Vagina (tissue), 2 donors: ENCODE results near the gene C1QTNF8. TPM values are rescaled to one million over a fixed set of nuclear protein-coding genes. Genes with fewer than 3 reads are reported as not detected.

Experiments
- DNase-seq, 2 donors: peaks; one replicate each; pipeline ENCODE4 v3.0.0-alpha.2; 2017; ENCODE audit errors: extremely low spot score in 2 of 2
- H3K27ac ChIP-seq: fragments of 200-600 bp; sonication (generic); one replicate; pipeline ENCODE4 v1.5.1; 2019
- H3K27me3 ChIP-seq: fragments of 200-600 bp; sonication (generic); one replicate; pipeline ENCODE4 v1.5.1; 2019
- H3K36me3 ChIP-seq, 2 donors: fragments of 200-600 bp; sonication (generic); one replicate each; pipeline ENCODE4 v1.5.1; 2017 to 2019
- H3K4me1 ChIP-seq: fragments of 200-600 bp; sonication (generic); one replicate; pipeline ENCODE4 v1.5.1; 2019
- H3K4me3 ChIP-seq, 2 donors: fragments of 200-600 bp; sonication (generic); 1 replicate in 1 of 2; 2 replicates in 1 of 2; pipeline ENCODE4 v1.5.1; 2016 to 2019
- H3K9me3 ChIP-seq: fragments of 200-600 bp; sonication (generic); one replicate; pipeline ENCODE4 v1.5.1; 2019
- CTCF ChIP-seq, 3 experiments: fragments of 450-650 bp in 2 of 3; fragments of 200-600 bp in 1 of 3; sonication (generic) in 1 of 3; IDR thresholded peaks; one replicate each; pipeline ENCODE4 v1.5.1; 2017 to 2019; ENCODE audit warnings: antibody characterized with exemption in 3 of 3, mild to moderate bottlenecking in 2 of 3, moderate library complexity in 2 of 3
- POLR2A ChIP-seq, 2 donors: fragments of 450-650 bp; IDR thresholded peaks; one replicate each; pipeline ENCODE4 v1.6.1; 2017; ENCODE audit warnings: antibody characterized with exemption in 2 of 2, mild to moderate bottlenecking in 2 of 2, moderate library complexity in 2 of 2
- POLR2AphosphoS5 ChIP-seq, 2 donors: sonication (generic); formaldehyde crosslinking; IDR thresholded peaks; one replicate each; pipeline ENCODE4 v1.9.0; 2017; ENCODE audit warnings: antibody characterized with exemption in 2 of 2, mild to moderate bottlenecking in 2 of 2, low read depth in 1 of 2; ENCODE audit not compliant: insufficient read depth in 1 of 2
- intact Hi-C: fragments of 100-400 bp; cut with DNase I; formaldehyde crosslinking; loops from one replicate; pipeline ENCODE4 v1.15.1; 2023
- total RNA-seq: library from RNA; depleted of rRNA; stranded (reverse); fragments of >200 nt; gene quantifications from one replicate; pipeline ENCODE4 v1.2.3, GENCODE V29; 2016

C1QTNF8 gene
- total RNA-seq, 1 donor from 2014 or later = not detected

GRCh38 chr16:1099189-1100083, 3.4 kb upstream of the C1QTNF8 start:
- H3K4me3 ChIP-seq = no peak overlapping the region
- intact Hi-C loops = no loop called here
- no peaks in the 10 kb centered on the region for H3K36me3 ChIP-seq
- no peak overlapping the region for H3K27ac ChIP-seq
- no peaks in the 10 kb centered on the region for H3K9me3 ChIP-seq
- TF ChIP-seq CTCF (IDR thresholded peaks at IDR 0.05) = no peak
- TF ChIP-seq POLR2AphosphoS5 (IDR thresholded peaks at IDR 0.05; ENCODE audit: insufficient read depth in 1 of 2, low read depth in 1 of 2) = no peak
- TF ChIP-seq POLR2A (IDR thresholded peaks at IDR 0.05) = no peak
- peaks cover 6% of the 10 kb centered on the region for H3K4me1 ChIP-seq
- no peaks in the 10 kb centered on the region for H3K27me3 ChIP-seq
- no peak for DNase-seq

DNA sequence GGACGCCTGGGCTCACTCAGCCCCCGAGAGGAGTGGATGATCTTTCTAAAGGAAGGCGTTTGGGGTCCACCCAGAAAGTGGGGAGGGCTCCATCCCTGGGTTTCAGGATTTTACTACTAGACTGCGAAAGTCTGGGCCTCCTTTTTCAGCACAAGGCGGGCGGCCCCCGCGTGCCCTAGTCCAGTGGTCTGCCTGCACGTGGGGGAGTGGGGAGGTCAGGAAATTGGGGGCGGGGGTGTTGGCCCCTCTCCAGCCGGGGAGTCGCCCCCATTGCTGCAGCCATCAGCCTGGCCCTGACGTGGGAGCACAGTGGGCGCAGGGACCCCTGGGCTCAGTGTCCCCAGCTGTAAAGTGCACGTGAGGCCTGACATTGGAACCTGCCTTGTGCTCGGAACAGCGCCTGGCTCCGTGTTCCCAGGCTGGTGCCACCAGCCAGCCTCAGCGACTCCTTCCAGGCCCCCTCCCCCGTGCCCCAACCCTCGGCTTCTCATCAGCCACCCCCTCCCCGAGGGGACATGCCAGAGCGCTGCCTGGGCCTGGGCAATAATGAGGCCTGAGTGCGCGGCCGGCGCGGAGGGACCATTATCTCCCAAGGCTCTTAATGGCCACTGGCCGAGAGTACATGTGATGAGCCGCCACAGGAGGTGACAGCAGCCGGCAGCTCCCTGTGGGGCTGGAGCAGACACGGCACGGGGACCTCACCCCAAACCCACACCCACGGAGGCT, 2.4 kb upstream of the C1QTNF8 start:
- H3K4me1 ChIP-seq = peaks cover 6% of the 10 kb centered on the region
- no peaks in the 10 kb centered on the region for H3K36me3 ChIP-seq
- H3K4me3 ChIP-seq = no peak overlapping the region
- no peaks in the 10 kb centered on the region for H3K9me3 ChIP-seq
- H3K27me3 ChIP-seq = no peaks in the 10 kb centered on the region
- TF ChIP-seq POLR2AphosphoS5 (IDR thresholded peaks at IDR 0.05; ENCODE audit: insufficient read depth in 1 of 2, low read depth in 1 of 2) = no peak
- no peak for TF ChIP-seq POLR2A (IDR thresholded peaks at IDR 0.05)
- TF ChIP-seq CTCF (IDR thresholded peaks at IDR 0.05) = no peak
- DNase-seq = no peak
- intact Hi-C loops = no loop called here
- H3K27ac ChIP-seq = no peak overlapping the region

GRCh38 chr16:1097800-1098199, 1.8 kb upstream of the C1QTNF8 start:
- Histone ChIP-seq H3K4me3 (no peak overlapping the region), H3K27ac (no peak overlapping the region), H3K9me3 (no peaks in the 10 kb centered on the region), H3K27me3 (no peaks in the 10 kb centered on the region), H3K36me3 (no peaks in the 10 kb centered on the region), H3K4me1 (no peaks in the 10 kb centered on the region)
- no peak for TF ChIP-seq POLR2A (IDR thresholded peaks at IDR 0.05)
- no peak for TF ChIP-seq CTCF (IDR thresholded peaks at IDR 0.05)
- TF ChIP-seq POLR2AphosphoS5 (IDR thresholded peaks at IDR 0.05; ENCODE audit: insufficient read depth in 1 of 2, low read depth in 1 of 2) = no peak
- intact Hi-C loops = no loop called here
- DNase-seq = no peak

DNA sequence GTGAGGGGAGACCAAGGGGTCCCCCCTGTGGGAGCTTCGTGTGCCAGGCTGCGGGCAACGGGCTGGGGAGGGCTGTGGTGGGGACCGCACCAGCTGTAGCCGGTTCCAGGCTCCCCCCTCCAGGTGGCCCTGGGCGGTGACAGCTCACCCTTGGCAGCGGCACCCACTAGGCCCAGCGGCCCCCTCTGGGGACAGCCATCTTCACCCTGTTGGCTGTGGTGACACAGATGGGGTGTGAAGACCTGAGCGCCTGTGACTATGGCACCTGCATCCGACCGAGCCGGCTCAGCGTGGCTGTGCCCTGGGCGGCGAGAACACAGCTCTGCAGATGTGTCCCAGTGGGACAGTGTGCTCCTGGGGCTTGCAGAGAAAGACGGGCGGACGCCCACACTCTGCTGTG, 1.1 kb upstream of the C1QTNF8 start:
- H3K36me3 ChIP-seq = no peaks in the 10 kb centered on the region
- intact Hi-C loops = no loop called here
- no peaks in the 10 kb centered on the region for H3K9me3 ChIP-seq

More for the DNA sequence above, 1.1 kb upstream of the C1QTNF8 start:
- H3K4me1 ChIP-seq = no peaks in the 10 kb centered on the region
- H3K27ac ChIP-seq = no peak overlapping the region
- DNase-seq = no peak
- no peaks in the 10 kb centered on the region for H3K27me3 ChIP-seq
- TF ChIP-seq POLR2AphosphoS5 (IDR thresholded peaks at IDR 0.05; ENCODE audit: insufficient read depth in 1 of 2, low read depth in 1 of 2) (no peak), POLR2A (IDR thresholded peaks at IDR 0.05) (no peak), CTCF (IDR thresholded peaks at IDR 0.05) (no peak)
- no peak overlapping the region for H3K4me3 ChIP-seq
